PC-3 (cell line): ENCODE measurements around the gene PACSIN1.
"Not testable (repeated sequence)": the region's sequence is repeated elsewhere in the genome, so short reads cannot be mapped to it uniquely, and the experiment has no call there.

Source experiments
- EZH2 ChIP-seq: fragments of 300-600 bp; sonication (generic); IDR thresholded peaks from one replicate; pipeline ENCODE4 v1.6.1; 2017; ENCODE audit warnings: antibody characterized with exemption, mild to moderate bottlenecking, low read length; ENCODE audit not compliant: unreplicated experiment
- EZH2phosphoT487 ChIP-seq: fragments of 300-600 bp; sonication (generic); IDR thresholded peaks from 2 replicates; pipeline ENCODE4 v1.6.1; 2018; ENCODE audit warnings: mild to moderate bottlenecking, antibody characterized with exemption, low read length, borderline replicate concordance
- TF ChIP-seq, protein P1 (sequence below): fragments of 300-600 bp; sonication (generic); conservative IDR thresholded peaks from 2 replicates; pipeline ENCODE4 v1.5.1; 2017; ENCODE audit warnings: antibody characterized with exemption, low read depth, mild to moderate bottlenecking, low read length

DNA sequence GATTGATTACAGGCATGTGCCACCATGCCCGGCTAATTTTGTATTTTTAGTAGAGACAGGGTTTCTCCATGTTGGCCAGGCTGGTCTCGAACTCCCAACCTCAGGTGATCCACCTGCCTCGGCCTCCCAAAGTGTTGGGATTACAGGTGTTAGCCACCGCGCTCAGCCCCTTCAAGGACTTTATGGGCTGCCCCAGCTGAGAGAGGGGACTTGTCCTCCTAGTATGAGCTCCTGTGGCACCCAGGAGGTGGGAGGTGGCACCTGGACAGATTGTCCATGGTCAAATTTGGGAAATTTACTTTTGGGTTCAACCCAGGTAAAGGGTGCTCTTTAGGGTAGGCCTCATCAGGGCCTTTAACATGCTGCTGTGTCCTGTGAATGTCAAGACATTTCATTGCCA is 17.9 kb downstream of the PACSIN1 start:
- TF ChIP-seq, protein P1, sequence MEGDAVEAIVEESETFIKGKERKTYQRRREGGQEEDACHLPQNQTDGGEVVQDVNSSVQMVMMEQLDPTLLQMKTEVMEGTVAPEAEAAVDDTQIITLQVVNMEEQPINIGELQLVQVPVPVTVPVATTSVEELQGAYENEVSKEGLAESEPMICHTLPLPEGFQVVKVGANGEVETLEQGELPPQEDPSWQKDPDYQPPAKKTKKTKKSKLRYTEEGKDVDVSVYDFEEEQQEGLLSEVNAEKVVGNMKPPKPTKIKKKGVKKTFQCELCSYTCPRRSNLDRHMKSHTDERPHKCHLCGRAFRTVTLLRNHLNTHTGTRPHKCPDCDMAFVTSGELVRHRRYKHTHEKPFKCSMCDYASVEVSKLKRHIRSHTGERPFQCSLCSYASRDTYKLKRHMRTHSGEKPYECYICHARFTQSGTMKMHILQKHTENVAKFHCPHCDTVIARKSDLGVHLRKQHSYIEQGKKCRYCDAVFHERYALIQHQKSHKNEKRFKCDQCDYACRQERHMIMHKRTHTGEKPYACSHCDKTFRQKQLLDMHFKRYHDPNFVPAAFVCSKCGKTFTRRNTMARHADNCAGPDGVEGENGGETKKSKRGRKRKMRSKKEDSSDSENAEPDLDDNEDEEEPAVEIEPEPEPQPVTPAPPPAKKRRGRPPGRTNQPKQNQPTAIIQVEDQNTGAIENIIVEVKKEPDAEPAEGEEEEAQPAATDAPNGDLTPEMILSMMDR: not testable (repeated sequence)
- TF ChIP-seq EZH2phosphoT487, EZH2: not testable (repeated sequence)
